ENCODE measurements around the gene MDK.
"Not testable (repeated sequence)": the region's sequence is repeated elsewhere in the genome, so short reads cannot be mapped to it uniquely, and the experiment has no call there.

MDK gene

GRCh38 chr11:46367244-46367915 lies 14.1 kb upstream of the MDK start:
- peak in 38 of 56 donors; percentile 20 to 83 (median 52) for DNase-seq

DNA sequence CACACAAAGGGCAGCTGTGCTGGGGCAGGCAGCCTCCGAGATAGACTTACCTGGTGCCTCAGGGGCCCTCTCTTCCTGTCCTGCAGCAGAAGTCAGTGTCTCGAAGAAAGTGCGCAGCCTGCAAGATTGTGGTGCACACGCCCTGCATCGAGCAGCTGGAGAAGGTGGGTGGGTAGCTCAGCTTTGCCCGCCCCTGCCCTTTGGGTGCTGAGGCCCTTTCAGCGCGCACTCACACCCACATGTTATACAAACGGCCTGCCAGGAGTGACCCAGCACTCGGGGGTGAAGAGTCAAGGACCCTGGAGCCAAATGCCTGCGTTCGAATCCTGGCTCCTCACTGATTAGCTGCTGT lies 13.6 kb upstream of the MDK start:
- DNase-seq, result no peak

DNA sequence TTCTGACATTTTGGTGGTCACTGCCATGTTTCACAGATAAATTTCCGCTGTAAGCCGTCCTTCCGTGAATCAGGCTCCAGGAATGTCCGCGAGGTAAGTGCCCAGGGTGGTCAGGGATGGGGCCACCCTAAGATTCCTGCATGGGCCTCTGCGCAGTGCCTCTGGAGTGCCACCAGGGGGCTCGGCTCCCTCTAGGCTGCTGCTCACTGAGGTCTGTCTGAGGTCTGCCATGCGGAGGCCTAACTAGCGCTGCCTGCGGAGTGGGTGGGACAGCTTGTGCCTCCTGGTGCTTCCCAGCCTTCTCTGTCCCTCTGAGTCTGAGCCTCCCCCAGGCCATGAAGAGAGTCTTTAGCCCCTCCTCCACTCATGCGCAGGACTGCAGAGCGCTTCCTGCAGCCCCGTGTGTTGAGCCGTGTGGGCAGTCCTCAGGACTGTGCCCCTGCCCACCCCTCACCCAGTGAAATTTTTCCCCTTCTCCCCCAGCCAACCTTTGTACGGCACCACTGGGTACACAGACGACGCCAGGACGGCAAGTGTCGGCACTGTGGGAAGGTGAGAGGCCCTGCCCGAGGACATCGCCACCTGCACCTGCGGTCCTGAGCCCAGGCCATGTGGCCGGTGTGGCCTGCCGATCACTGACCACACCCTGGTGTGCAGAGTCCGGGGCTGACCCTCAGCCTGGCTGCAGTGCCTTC lies 11.9 kb upstream of the MDK start:
- DNase-seq, result peak in 15 of 56 donors; percentile 24 to 64 (median 42)

DNA sequence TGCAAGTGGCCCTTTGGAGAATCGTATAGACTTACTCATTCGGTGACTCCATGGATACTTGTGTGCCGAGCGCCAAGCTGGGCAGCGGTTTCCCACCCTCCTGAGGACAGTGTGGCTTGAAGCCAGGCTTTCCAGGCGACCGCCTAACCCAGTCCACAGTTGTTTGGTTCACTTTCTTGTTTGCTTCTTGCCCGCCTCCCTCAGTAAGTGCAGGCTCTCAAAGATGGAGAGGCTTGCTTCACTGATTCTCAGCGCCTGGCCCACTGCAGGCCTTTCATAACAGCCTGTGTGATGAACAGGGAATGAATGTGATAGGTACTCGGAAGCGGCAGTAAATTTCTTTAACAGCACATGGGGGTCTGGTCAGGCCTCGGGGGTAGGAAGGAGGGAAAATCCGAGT lies 11.2 kb upstream of the MDK start:
- no peak for DNase-seq

DNA sequence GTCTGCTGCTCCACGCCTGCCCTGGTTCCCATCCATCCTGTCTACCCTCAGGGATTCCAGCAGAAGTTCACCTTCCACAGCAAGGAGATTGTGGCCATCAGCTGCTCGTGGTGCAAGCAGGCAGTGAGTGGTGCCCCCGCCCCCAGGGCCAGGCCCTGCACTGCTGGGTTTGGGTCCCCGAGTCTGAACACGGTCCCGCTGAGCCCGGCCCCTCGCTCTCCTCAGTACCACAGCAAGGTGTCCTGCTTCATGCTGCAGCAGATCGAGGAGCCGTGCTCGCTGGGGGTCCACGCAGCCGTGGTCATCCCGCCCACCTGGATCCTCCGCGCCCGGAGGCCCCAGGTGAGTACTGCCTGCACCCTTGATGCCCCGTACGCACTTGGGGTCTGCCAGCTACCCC lies 10.2 kb upstream of the MDK start:
- DNase-seq, result not testable (repeated sequence)

DNA sequence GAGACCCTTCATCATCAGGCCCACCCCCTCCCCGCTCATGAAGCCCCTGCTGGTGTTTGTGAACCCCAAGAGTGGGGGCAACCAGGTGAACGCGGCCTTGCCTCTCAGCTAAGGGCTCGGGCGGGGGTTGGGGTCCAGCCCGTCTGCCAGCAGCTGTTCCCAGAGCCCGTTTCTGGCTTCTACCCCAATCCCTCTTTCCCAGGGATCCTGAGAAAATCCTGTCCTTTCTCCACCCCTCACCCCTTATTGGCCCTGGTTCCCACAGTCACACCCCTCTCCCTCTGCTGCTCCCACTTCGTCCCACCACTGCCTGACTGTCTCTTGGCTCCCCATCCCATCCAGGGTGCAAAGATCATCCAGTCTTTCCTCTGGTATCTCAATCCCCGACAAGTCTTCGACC lies 9.4 kb upstream of the MDK start:
- no peak for DNase-seq

GRCh38 chr11:46372501-46372900 lies 9.0 kb upstream of the MDK start:
- DNase-seq, result not testable (repeated sequence)

DNA sequence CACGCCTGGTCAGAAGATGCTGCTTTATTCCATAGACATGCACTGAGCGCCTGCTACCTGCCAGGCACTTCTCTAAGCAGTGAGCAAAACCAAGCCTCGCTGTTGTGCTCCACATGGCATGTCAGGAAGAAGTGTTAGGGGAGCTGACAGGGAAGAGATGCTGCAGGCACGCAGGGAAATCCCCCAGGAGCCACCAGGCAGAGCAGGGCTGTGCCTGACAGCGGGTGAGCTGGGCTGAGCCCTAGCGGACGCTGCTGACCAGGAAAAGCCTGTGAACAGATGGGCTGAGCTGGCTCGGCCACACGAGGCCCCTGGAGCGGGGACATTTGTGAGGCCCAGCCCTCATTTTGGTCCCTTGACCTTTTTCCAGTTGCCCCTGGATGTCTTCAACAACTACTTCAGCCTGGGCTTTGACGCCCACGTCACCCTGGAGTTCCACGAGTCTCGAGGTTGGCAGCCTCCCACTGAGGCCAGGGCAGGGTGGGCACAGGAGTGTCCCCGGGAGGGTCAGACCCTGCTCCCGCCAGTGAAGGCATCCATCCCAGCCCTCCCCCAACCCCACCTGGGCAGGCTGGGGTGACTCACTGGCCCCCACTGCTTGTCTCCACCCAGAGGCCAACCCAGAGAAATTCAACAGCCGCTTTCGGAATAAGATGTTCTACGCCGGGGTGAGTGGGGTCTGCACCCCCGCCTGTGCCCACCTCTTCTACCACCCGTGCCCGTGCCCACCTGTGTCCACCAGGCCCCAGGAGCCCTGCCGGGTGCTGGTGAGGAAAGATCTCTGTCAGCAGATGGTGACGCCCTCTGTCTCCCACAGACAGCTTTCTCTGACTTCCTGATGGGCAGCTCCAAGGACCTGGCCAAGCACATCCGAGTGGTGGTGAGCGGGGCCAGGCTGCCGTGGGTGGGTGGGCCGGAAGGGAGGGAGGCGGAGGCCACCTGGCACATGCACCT lies 7.4 kb upstream of the MDK start:
- no peak for DNase-seq

DNA sequence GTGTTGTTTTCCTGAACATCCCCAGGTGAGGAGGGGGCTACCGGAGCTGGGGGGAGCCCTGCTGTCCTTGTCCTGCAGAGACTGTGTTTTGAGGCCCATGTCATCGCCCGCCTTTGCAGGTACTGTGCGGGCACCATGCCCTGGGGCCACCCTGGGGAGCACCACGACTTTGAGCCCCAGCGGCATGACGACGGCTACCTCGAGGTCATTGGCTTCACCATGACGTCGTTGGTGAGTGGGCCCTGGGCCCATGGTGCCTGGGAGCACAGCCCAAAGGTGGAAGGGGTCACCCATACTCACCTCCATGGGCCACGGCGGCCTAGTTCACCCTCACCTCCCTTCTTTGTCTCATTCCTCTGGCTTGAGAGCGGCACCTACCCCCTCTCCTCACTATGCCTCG lies 6.7 kb upstream of the MDK start:
- no peak for DNase-seq

GRCh38 chr11:46375392-46376101 lies 5.9 kb upstream of the MDK start:
- no peak for DNase-seq

GRCh38 chr11:46376258-46377050 lies 5.0 kb upstream of the MDK start:
- no peak for DNase-seq

GRCh38 chr11:46377290-46377689 lies 4.2 kb upstream of the MDK start:
- no peak for DNase-seq

DNA sequence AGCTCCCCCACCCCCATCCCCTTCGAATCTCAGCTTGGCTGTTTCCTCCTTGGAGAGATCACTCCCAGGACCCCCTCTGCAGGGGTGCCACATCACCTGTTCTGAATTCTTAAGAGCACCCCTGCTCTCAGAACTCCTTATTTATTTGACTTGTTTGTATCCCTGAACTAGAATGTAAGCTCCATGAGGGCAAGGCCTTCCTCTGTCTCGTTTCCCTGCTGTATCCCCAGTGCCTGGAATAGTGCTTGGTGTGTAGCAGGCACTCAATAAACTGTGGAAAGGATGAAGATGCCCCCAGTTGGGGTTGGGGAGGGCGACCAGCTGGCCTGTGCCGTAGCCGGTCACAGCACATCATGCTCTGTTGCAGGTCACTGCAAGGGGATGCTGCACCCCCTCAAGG lies 3.6 kb upstream of the MDK start:
- DNase-seq, result no peak

DNA sequence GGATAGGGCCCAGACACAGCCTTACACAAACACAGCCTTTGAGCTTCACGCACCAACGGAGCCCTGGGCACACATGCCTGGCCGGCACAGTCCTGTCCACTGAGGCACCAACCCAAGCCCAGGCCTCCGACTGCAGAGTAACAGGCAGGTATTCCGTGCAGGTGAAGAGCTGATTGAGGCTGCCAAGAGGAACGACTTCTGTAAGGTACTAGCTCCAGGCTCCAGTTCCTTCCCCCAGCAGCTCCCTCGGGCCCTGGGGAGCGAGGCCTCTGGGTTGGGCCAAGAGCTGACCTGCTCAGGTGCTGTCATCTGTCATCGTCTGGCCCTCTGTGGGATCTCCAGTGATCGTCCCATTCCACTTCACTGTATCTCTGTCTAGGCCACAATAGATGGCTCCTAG lies 3.2 kb upstream of the MDK start:
- DNase-seq, result no peak

- no peak for DNase-seq
Measured at GRCh38 chr11:46378811-46379481, 2.5 kb upstream of the MDK start.

DNA sequence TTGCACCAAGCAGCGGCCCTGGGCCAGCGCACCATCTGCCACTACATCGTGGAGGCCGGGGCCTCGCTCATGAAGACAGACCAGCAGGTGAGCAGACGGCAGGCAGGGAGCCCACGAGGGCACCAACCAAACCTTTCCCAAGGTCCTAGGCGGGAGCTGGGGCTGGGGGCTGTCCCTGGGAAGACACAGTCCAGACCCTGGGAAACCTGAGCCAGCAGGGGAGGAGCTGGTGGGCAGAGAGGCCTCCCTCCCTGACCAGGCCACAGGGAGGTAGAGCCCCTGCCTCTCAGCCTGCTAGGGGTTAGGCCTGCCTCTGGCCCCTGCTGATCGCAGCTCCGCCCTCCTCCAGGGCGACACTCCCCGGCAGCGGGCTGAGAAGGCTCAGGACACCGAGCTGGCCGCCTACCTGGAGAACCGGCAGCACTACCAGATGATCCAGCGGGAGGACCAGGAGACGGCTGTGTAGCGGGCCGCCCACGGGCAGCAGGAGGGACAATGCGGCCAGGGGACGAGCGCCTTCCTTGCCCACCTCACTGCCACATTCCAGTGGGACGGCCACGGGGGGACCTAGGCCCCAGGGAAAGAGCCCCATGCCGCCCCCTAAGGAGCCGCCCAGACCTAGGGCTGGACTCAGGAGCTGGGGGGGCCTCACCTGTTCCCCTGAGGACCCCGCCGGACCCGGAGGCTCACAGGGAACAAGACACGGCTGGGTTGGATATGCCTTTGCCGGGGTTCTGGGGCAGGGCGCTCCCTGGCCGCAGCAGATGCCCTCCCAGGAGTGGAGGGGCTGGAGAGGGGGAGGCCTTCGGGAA lies 1.8 kb upstream of the MDK start:
- not testable (repeated sequence) for DNase-seq

GRCh38 chr11:46380340-46381047 lies 975 bp upstream of the MDK start:
- peak in 11 of 56 donors; percentile 12 to 53 (median 31) for DNase-seq
